Erythroblast (primary cell): Measurements from ENCODE around the gene CDH13.

Experiments used
- DNase-seq, 2 experiments: peaks; one replicate each; lab custom pipeline; 2025; lab: John Stamatoyannopoulos, UW
- GATA1 ChIP-seq: IDR thresholded peaks from 2 replicates; pipeline ENCODE4 v1.6.1; 2011; ENCODE audit warnings: low read depth, mild to moderate bottlenecking, control low read depth, low read length, moderate library complexity
- POLR2A ChIP-seq: IDR thresholded peaks from 2 replicates; pipeline ENCODE4 v1.6.1; 2011; ENCODE audit warnings: mild to moderate bottlenecking, low read length

Gene CDH13

DNA sequence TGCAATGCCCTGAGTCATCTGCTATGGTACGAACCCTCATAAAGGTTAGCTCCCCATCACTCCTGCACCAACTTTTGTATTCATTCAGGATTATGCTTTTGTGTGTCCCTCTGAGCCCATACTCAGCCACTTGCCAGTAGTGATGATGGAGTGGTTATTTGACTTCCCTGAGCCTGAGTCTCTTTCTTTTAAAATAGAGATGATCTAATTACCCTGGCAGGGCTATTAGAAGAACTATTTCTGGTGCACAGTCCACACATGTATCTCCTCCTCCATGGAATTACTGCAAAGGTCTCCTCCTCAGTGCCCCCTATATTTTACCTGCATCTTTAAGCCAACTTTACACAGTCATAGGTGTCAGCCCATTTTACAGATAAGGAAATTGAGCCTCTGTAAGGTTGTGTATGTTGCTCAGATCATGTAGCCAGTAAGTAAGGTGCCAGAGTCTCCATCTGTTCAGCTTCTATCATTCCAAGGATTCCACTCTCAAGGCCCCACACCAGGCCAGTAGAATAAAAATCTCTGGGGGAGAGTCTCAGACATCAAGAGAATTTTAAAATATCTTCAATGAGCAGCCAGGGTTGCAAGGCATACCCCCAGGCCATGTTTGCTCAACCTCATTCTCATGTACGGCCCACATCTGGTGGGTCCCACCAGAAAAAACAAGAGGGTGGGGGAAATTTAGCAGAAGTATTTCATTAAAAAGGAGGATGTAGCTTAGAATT, 847.3 kb downstream of the CDH13 start:
- TF ChIP-seq GATA1: no peak
- TF ChIP-seq POLR2A: no peak
- no peak for DNase-seq

DNA sequence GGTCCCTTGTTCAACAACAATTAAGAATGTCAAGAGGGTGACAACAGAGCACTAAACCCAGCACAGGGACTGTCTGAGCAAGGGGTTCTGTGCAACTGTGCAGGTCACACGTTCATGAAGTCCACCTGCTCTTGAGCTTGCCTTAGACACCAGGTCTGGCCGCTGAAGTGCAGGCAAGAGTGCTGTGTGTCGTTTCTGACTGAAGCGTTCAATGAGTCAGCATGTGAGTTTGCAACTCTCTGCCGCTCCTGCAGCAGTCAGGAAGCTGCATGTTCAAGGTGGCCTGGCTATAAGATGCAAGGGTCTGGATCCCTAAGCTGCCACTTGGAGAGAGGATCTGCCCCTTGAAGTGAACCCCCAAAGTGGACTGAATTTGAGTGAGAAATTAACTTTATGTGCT, 848.3 kb downstream of the CDH13 start:
- peak in 1 of 2 experiments; percentile 1 for DNase-seq
- no peak for TF ChIP-seq POLR2A
- TF ChIP-seq GATA1: no peak

DNA sequence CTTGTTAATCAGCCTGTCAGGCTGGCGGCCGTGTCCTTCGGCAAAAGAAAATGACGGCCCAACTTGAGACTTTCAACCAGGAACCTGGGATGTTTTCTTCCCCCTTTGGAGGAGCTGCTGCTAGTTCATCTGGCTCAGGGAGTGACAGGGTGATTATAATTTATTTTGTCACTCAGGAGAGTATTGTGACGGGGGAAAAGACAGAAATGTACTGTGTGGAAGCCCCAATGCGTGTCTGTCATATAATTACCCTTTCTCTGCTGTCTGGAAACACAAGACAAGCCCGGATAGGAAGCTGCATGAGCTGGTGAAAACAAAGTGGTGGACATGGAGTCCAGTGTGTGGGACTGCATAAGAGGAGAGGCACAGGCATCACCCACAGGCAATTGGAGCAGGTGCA, 854.8 kb downstream of the CDH13 start:
- TF ChIP-seq GATA1: no peak
- no peak for TF ChIP-seq POLR2A
- no peak for DNase-seq

DNA sequence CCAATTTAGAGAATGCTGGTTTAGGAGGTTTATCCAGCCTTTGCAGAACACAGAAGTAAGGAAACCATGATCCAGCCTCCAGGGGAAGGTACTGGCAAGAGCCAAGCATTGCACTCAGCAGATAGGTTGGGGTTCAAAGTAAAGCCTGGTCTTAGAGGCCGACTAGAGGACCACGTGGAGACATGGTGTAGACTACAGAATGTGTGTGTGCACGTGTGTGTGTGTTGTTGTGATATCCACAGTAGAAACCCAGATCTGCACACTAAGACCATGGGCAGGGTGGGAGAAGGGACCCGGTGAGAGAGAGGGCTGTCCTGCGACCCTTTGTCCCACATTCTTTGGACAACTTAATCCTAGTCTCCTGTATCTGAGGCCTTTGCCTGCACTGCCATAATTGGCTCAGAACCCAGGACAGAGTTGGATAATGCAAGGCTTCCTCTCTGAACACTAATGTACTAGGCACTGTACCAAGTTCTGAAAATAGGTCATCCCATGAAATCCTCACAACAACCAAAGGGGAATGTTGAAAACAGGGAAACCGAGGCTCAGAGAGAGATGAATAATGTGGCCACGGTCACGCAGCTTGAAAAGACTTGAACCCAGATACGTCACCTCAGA, 855.9 kb downstream of the CDH13 start:
- TF ChIP-seq POLR2A (no peak), GATA1 (no peak)
- DNase-seq: no peak

DNA sequence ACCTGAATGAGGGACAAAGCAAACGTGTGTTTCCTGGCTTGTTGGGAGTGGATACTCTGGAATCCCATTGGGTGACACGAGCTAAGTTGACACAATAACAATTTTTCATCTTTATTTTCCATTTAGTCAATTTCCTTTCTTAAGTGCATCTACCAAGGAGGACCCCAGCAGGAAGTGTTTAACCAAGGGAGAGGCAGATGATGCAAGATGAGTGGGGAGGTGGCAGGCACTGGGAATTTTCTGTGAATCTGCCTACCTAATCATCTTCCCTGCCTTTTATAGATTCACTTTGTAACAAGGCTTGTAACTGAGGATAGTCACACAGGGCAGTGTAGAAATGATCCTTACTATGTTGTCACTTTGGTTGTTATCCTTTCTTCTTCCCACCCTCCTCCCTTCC, 863.3 kb downstream of the CDH13 start:
- no peak for DNase-seq
- TF ChIP-seq POLR2A (no peak), GATA1 (no peak)

DNA sequence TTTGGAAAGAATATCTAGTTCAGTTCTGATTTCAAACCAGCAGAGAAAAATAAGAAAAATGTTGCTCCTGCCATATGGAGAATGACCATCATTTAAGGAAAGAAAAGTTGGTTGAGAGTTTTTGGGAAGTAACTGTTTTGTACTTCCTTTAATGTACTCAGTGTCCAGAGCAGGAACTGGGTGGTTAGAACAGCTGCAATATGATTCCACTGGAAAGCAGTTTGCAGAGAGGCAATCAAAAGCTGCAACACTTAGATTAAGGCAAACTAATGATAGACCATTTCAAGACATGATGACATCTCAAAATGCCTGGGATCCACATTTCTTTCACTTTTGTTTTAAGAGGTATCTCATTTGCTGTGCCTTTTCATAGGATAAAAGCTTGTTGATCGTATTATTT, 867.7 kb downstream of the CDH13 start:
- TF ChIP-seq POLR2A (no peak), GATA1 (no peak)
- DNase-seq: no peak

DNA sequence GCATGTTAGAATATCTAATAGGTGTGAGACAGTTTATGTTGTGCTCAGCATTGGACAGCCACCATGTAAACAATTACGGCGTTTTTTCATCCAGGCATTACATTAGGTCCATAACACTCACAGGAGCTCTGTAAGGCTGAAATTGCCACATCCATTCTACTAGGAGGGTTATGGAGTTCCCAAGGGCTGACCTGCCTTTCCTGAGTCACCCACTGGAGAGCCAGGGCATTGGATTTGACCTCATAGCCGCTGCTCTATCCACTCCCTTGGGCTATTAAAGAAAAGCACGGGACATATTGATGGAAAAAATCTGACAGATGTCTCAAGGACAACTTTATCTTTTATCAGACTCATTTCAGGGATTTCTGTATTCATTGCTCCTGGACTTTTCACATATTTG, 874.7 kb downstream of the CDH13 start:
- TF ChIP-seq POLR2A: no peak
- no peak for TF ChIP-seq GATA1
- DNase-seq: no peak

DNA sequence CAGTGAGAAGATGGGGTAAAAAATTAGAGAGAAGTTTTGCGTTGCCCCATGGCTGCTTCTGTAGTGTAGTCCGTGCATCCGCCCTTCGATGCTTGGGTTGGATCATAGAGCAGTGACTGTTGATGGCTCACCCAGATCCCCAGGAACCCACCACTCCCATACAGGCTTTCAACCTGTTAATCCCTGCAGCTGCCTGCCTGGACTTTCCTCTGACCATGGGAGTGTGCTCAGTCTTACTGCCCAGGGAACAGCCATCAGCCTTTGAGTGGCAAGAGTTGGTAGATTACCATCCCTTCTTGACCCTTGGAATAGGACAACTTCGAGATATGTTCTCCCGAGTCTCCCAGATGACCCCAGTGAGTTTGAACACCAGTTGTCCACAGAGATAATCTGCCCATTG, 881.5 kb downstream of the CDH13 start:
- no peak for DNase-seq
- no peak for TF ChIP-seq POLR2A

DNA sequence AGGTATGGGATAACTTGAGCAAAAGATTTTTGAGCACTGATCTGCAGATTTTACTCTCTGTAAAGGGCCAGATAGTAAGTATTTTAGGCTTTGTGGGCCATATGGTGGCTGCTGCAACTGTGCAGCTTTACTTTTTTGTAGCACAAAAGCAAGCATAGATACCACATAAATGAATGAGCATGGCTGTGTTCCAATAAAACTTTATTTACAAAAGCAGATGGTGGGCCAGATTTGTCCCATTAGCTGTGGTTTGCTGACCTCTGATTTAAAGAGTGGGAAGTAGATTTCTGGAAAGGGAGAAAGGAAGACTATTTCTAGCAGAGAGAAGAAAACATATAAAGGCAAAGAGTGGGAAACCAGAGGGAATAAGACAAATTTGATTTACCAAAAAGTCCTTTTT, 882.5 kb downstream of the CDH13 start:
- DNase-seq: no peak
- TF ChIP-seq POLR2A: no peak
- TF ChIP-seq GATA1: no peak

DNA sequence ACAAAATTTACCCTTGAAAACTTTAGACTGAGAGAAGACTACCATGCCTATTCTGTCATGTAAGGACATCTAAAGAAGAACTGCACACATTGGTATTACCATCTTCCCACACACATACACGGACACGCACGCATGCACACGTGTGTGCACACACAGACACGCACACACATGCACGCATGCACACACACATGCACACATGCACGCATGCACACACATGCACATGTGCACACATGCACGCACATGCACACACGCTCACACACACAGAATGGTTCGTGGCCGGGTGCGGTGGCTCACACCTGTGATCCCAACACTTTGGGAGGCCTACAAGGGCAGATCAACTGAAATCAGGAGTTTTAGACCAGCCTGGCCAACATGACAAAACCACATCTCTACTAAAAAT, 884.1 kb downstream of the CDH13 start:
- no peak for DNase-seq
- no peak for TF ChIP-seq POLR2A
- TF ChIP-seq GATA1: no peak

DNA sequence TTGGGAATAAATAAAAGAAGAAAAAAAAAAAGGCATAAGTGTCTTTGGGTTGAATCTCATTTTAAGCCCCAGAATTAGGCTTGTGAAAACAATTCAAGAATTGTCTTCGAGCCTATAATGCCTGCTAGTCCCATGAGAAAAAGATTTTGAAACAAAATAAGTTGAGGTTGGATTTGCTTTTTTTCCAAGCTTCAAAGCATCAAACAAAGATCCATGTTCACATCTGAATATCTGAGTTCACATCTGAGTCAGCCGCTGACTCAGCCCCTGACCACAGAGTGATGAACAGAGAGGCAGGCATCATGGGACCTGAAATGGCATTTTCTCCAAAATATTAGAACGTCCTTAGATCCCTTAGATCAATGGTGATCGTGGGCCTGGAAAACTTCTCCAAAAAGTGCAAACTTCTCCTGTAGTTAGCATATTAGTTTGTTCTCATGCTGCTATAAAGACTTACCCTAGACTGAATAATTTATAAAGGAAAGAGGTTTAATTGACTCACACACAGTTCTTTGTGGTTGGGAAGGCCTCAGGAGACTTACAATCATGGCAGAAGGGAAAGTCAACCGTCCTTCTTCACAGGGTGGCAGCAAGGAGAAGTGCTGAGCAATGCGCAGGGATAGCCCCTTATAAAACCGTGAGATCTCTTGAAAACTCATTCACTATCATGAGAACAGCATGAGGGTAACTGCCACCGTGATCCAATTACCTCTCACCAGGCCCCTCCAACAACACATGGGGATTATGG, 886.4 kb downstream of the CDH13 start:
- TF ChIP-seq GATA1 (no peak), POLR2A (no peak)
- no peak for DNase-seq

DNA sequence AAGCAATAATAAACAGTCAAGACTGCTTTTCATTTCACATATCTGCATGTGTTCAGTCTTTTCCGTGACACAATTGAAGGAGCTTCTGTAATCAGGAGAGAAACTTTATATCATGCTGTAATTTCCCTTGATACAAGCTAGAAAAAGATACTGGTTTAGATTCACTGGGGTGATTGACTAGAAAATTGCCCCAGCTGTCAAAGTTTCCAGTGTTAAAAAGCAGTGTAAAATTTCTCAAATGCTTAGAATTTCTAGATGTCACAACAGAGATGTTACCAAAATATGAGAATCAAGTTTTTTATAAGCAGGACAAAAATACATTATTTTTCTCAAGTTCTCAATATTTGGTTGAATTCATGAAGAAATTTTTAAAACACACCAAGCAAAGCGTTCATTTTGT, 888.6 kb downstream of the CDH13 start:
- TF ChIP-seq GATA1 (no peak), POLR2A (no peak)
- DNase-seq: no peak

DNA sequence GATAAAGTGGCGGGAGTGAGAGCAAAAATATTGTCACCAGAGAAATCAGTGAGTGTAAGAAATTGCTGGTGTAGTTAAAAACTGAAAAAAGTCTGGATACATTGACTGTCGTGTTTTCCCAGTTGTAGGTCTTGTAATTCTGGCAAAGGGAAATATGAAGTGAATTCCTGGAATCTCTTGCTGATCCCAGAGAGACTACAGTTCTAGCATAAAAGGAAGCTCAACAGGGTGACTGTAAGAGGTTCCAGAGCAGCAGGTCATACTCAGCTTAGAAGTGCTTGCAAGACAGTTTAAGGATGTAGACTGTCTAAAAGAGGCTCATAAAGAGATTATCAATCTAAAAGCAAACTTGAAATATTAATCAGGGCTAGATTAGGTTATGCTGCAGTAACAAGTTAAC, 890.2 kb downstream of the CDH13 start:
- TF ChIP-seq POLR2A (no peak), GATA1 (no peak)
- no peak for DNase-seq

DNA sequence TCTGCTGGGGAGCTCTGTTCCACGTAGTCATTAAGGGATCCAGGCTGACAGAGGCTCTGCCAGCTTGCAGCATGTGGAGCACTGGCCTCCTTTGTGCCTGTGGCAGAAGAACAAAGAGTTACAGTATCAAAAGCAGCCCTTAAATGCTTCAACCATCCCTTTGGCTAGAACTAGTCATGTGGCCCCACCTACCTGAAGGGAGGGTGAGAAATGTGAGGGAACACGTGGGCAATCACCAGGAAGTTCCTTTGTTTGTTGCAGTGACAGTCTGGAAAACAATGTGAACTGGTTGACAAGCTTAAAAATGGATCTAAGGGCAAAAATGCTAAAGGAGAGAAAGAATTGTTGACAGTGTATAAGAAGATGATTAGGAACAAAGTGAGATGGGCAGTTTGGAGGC, 890.6 kb downstream of the CDH13 start:
- DNase-seq: no peak
- TF ChIP-seq POLR2A (no peak), GATA1 (no peak)
